ENCODE results near the gene TMA16.

GRCh38 chr4:163527172-163527571 is 32.7 kb downstream of the TMA16 start:
- no peak for TF ChIP-seq CTCF (IDR thresholded peaks at IDR 0.05)
- no peak for TF ChIP-seq EZH2 (IDR thresholded peaks at IDR 0.05; ENCODE audit: borderline replicate concordance, insufficient read depth, low read depth, low read length, poor library complexity, severe bottlenecking)
